PFSK-1 (cell line): ENCODE results near the gene GDF11.

Experiments
- FOXP2 ChIP-seq: optimal IDR thresholded peaks from 2 replicates; pipeline ENCODE3; 2011; ENCODE audit warnings: borderline replicate concordance, control low read depth, inconsistent platforms; ENCODE audit not compliant: insufficient read depth; ENCODE audit errors: extremely low read length, extremely low read depth
- POLR2AphosphoS5 ChIP-seq: IDR thresholded peaks from 2 replicates; pipeline ENCODE4 v1.6.1; 2012; ENCODE audit warnings: low read depth, mild to moderate bottlenecking, control low read depth, low read length, moderate library complexity
- SIN3A ChIP-seq: IDR thresholded peaks from 2 replicates; pipeline ENCODE4 v1.6.1; 2012; ENCODE audit warnings: mild to moderate bottlenecking, low read length, moderate library complexity, borderline replicate concordance; ENCODE audit not compliant: insufficient read depth
- TAF1 ChIP-seq: IDR thresholded peaks from 2 replicates; pipeline ENCODE4 v1.6.1; 2012; ENCODE audit warnings: low read length, control low read depth, borderline replicate concordance; ENCODE audit not compliant: insufficient read depth
- TF ChIP-seq, protein P1 (sequence below), 2 experiments: IDR thresholded peaks; 2 replicates each; pipeline versions ENCODE4 v1.6.1 to v1.8.0; 2011 to 2012; ENCODE audit warnings: low read depth in 2 of 2, low read length in 2 of 2, control low read depth in 1 of 2, inconsistent platforms in 1 of 2, mild to moderate bottlenecking in 1 of 2, moderate library complexity in 1 of 2; ENCODE audit not compliant: insufficient read depth in 1 of 2

DNA sequence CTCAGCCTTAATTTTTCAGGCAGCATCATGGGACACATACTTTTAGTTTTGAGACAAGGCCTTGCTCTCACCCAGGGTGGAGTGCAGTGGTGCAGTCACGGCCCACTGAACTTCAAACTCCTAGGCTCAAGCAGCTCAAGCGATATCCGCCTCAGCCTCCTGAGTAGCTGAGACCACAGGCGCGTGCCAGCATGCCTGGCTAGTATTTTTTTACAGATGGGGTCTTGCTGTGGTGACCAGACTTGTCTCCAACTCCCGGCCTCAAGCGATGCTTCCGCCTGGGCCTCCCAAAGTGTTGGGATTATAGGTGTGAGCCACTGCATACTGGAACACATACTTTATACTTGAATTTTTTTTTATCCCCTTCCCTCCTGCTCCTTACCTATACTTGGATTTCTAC, 20.0 kb upstream of the GDF11 start:
- TF ChIP-seq POLR2AphosphoS5 (no peak; the same call in 1 of the 2 replicates), TAF1 (no peak), SIN3A (no peak), FOXP2 (no peak)
- TF ChIP-seq, protein P1, sequence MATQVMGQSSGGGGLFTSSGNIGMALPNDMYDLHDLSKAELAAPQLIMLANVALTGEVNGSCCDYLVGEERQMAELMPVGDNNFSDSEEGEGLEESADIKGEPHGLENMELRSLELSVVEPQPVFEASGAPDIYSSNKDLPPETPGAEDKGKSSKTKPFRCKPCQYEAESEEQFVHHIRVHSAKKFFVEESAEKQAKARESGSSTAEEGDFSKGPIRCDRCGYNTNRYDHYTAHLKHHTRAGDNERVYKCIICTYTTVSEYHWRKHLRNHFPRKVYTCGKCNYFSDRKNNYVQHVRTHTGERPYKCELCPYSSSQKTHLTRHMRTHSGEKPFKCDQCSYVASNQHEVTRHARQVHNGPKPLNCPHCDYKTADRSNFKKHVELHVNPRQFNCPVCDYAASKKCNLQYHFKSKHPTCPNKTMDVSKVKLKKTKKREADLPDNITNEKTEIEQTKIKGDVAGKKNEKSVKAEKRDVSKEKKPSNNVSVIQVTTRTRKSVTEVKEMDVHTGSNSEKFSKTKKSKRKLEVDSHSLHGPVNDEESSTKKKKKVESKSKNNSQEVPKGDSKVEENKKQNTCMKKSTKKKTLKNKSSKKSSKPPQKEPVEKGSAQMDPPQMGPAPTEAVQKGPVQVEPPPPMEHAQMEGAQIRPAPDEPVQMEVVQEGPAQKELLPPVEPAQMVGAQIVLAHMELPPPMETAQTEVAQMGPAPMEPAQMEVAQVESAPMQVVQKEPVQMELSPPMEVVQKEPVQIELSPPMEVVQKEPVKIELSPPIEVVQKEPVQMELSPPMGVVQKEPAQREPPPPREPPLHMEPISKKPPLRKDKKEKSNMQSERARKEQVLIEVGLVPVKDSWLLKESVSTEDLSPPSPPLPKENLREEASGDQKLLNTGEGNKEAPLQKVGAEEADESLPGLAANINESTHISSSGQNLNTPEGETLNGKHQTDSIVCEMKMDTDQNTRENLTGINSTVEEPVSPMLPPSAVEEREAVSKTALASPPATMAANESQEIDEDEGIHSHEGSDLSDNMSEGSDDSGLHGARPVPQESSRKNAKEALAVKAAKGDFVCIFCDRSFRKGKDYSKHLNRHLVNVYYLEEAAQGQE (IDR thresholded peaks at IDR 0.05; ENCODE audit: insufficient read depth in 1 of 2, low read depth in 2 of 2, low read length in 2 of 2): no peak
